Stomach (tissue), 9 donors: ENCODE data around the gene PARD6G. TPM values are rescaled to one million over a fixed set of nuclear protein-coding genes. Genes with fewer than 3 reads are reported as not detected.

ENCODE experiments used
- DNase-seq, 2 donors: peaks; one replicate each; pipeline versions ENCODE4 v3.0.0 to v3.0.0-alpha.2; 2013 to 2019
- H3K27ac ChIP-seq, 5 donors: fragments of 200-600 bp in 4 of 5; sonication (generic) in 4 of 5; one replicate each; pipeline ENCODE4 v1.5.1; 2013 to 2019; ENCODE audit warnings: mild to moderate bottlenecking in 1 of 5, moderate library complexity in 1 of 5
- H3K27me3 ChIP-seq, 3 donors: fragments of 200-600 bp; sonication (generic); one replicate each; pipeline ENCODE4 v1.5.1; 2017 to 2019; ENCODE audit warnings: mixed run types in 1 of 3
- H3K36me3 ChIP-seq, 4 donors: fragments of 200-600 bp; sonication (generic); 1 replicate in 3 of 4; 2 replicates in 1 of 4; pipeline ENCODE4 v1.5.1; 2016 to 2019
- H3K4me1 ChIP-seq, 4 donors: fragments of 200-600 bp; sonication (generic); one replicate each; pipeline ENCODE4 v1.5.1; 2016 to 2019
- H3K4me3 ChIP-seq, 4 donors: fragments of 200-600 bp; sonication (generic) in 3 of 4; one replicate each; pipeline ENCODE4 v1.5.1; 2016 to 2019; ENCODE audit warnings: mild to moderate bottlenecking in 1 of 4
- H3K9me3 ChIP-seq, 4 donors: fragments of 200-600 bp; sonication (generic); one replicate each; pipeline ENCODE4 v1.5.1; 2016 to 2019
- CTCF ChIP-seq, 7 experiments: fragments of 450-650 bp in 4 of 7; fragments of 200-600 bp in 3 of 7; sonication (generic) in 3 of 7; IDR thresholded peaks; one replicate each; pipeline ENCODE4 v1.5.1; 2016 to 2019; ENCODE audit warnings: antibody characterized with exemption in 7 of 7, control low read depth in 2 of 7, mild to moderate bottlenecking in 1 of 7
- EP300 ChIP-seq: sonication (generic); formaldehyde crosslinking; IDR thresholded peaks from one replicate; pipeline ENCODE4 v1.6.1; 2017; ENCODE audit warnings: antibody characterized with exemption
- POLR2A ChIP-seq, 4 donors: fragments of 450-650 bp; IDR thresholded peaks; one replicate each; pipeline ENCODE4 v1.6.1; 2016; ENCODE audit warnings: antibody characterized with exemption in 4 of 4, control low read depth in 2 of 4, mild to moderate bottlenecking in 1 of 4, moderate library complexity in 1 of 4
- POLR2AphosphoS5 ChIP-seq, 3 donors: sonication (generic); formaldehyde crosslinking; IDR thresholded peaks; one replicate each; pipeline ENCODE4 v1.6.1; 2016; ENCODE audit warnings: antibody characterized with exemption in 3 of 3
- WGBS, 5 donors: extraction: QIAGEN DNeasy Blood & Tissue Kit in 3 of 5; methylation state at CpG; one replicate each; pipeline versions ENCODE4 v1.1.5 to v1.1.7; 2013 to 2018; 5-methylcytosine and 5-hydroxymethylcytosine counted together
- intact Hi-C: fragments of 100-400 bp; cut with DNase I; formaldehyde crosslinking; loops from one replicate; pipeline ENCODE4 v1.15.1; 2023; ENCODE audit warnings: low total_unique reads
- polyA plus RNA-seq, 3 donors: library from polyadenylated mRNA; stranded (reverse); fragments of 200-250 nt; gene quantifications; one replicate each; pipeline ENCODE4 v1.2.3, GENCODE V29; 2013
- total RNA-seq, 5 donors: library from RNA; depleted of rRNA; stranded (reverse); fragments of >200 nt; gene quantifications; one replicate each; pipeline versions ENCODE4 v1.1.0 to v1.2.3, GENCODE V29; 2014 to 2016
- donor health status: healthy with polysubstance abuse.
- donor health status: Bipolar disorder and iron deficiency.
- donor health status: healthy.

The PARD6G gene
- total and polyA plus RNA-seq, 8 donors, result 1.5 to 15.9 (median 3.9) TPM

DNA sequence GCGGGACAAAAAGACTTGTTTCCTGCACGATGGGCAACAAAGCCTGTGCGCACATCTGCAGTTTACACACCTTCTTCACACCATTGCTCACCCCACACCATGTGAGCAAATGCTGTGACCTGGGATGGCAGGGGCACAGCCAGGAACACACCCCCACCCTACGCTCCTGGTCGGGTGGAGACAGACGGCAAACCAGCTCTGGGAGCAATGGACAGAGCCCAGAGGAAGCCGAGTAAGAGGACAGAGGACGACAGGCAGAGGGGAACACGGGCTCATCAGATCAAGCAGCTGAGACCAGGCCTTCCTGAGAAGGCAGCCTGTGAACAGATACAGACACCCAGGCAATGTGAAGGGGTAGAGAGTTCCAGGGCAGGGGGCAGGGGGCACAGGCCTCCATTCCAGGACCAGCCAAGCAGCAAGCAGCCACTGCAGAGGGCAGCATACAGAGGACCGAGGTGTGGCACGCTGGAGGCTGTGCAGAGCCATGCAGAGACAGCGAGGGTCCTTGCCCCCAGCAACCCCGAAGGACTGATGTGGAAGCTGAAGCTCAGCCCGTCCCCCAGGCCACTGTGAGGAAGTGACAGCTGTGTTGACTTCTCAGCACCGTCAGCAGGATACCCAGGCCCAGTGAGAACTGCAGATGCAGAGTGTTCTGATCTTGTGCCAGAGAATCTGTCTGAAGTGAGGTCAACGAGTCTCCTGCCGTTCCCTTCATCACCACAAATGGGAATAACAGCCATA lies 46.2 kb downstream of the PARD6G start:
- Histone ChIP-seq H3K4me1 (no peaks in the 10 kb centered on the region), H3K27ac (no peak overlapping the region), H3K36me3 (no peaks in the 10 kb centered on the region), H3K27me3 (no peaks in the 10 kb centered on the region), H3K9me3 (no peaks in the 10 kb centered on the region), H3K4me3 (no peak overlapping the region)
- no peak for TF ChIP-seq POLR2AphosphoS5 (IDR thresholded peaks at IDR 0.05)
- TF ChIP-seq EP300, result no peak
- TF ChIP-seq POLR2A (IDR thresholded peaks at IDR 0.05), result no peak
- no peak for TF ChIP-seq CTCF (IDR thresholded peaks at IDR 0.05)
- DNase-seq, result peak in 1 of 2 donors; percentile 63
- intact Hi-C loops, result no loop called here
- WGBS, 5 donors, result 62 to 74% (median 67%) methylated on average over 14 to 17 of the region's 17 CpGs

GRCh38 chr18:80200171-80200931 lies 47.0 kb downstream of the PARD6G start:
- 63 to 76% (median 67%) methylated on average over 17 of the region's 17 CpGs for WGBS, 5 donors
- TF ChIP-seq POLR2AphosphoS5 (IDR thresholded peaks at IDR 0.05) (no peak), CTCF (IDR thresholded peaks at IDR 0.05) (no peak), POLR2A (IDR thresholded peaks at IDR 0.05) (no peak), EP300 (no peak)
- intact Hi-C loops, result no loop called here
- peak in 1 of 2 donors; percentile 53 for DNase-seq
- no peaks in the 10 kb centered on the region for H3K27me3 ChIP-seq
- no peaks in the 10 kb centered on the region for H3K4me1 ChIP-seq
- H3K4me3 ChIP-seq, result no peak overlapping the region
- no peak overlapping the region for H3K27ac ChIP-seq
- no peaks in the 10 kb centered on the region for H3K9me3 ChIP-seq
- no peaks in the 10 kb centered on the region for H3K36me3 ChIP-seq

DNA sequence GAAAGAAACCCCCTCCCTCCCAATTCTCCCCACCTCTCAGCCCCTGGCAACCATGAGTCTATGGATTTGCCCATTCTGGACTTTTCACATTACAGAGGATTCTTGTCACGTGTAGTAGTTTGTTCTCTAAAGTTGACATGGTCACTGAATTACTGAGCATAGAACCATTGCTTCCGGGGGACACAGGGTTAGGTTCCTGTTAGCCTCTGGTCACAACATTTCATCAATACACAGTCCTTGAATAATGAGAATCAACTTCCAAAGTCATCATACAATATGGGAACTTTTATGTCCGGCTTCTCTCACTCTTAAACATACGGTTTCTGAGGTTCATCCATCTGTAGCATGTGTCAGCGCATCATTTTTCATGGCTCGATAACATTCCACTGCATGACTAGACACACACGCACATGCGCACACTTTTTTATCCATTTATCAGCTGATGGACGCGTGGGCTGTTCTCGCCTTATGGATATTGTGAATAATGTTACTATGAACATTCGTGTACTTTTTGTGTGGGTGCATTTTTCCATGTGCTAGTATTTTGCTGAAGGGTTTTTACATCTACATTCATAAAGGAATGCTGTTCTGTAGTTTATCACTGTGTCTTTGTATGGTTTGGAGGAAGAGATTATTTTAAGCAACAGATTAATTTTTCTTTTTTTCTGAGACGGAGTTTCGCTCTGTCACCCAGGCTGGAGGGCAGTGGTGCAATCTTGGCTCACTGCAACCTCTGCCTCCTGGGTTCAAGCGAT lies 48.1 kb downstream of the PARD6G start:
- no peak for DNase-seq
- H3K9me3 ChIP-seq, result no peaks in the 10 kb centered on the region
- 88 to 93% (median 91%) methylated on average over 15 of the region's 15 CpGs for WGBS, 5 donors
- intact Hi-C loops, result no loop called here
- H3K27me3 ChIP-seq, result no peaks in the 10 kb centered on the region
- no peak overlapping the region for H3K27ac ChIP-seq
- no peaks in the 10 kb centered on the region for H3K4me1 ChIP-seq
- H3K36me3 ChIP-seq, result no peaks in the 10 kb centered on the region
- TF ChIP-seq CTCF (IDR thresholded peaks at IDR 0.05) (no peak), POLR2A (IDR thresholded peaks at IDR 0.05) (no peak), EP300 (no peak), POLR2AphosphoS5 (IDR thresholded peaks at IDR 0.05) (no peak)
- H3K4me3 ChIP-seq, result no peak overlapping the region

DNA sequence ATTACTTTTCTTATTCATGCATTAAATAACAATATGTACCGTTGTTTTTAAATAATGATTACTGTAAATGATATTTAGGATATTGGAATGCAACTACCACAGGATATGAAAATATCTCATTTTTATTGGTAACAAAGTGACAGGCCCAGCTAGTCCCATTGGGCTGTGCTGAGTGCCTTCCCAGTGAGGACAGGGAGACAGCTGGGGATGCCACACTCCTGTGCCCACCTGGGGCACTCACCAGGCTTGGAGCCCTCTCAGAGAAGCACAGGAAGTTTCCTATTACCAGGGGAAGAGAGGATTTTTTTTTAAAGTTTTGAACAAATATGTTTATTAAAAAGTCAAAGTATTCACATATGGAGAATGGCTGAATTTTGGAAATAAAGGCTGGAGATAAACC lies 48.9 kb downstream of the PARD6G start:
- 77 to 91% (median 85%) methylated on average over 1 of the region's 1 CpG for WGBS, 5 donors
- H3K4me1 ChIP-seq, result no peaks in the 10 kb centered on the region
- no peaks in the 10 kb centered on the region for H3K36me3 ChIP-seq
- intact Hi-C loops, result no loop called here
- H3K27me3 ChIP-seq, result no peaks in the 10 kb centered on the region
- H3K27ac ChIP-seq, result no peak overlapping the region
- no peak for TF ChIP-seq CTCF (IDR thresholded peaks at IDR 0.05)
- no peak for TF ChIP-seq POLR2A (IDR thresholded peaks at IDR 0.05)
- no peak for TF ChIP-seq POLR2AphosphoS5 (IDR thresholded peaks at IDR 0.05)
- TF ChIP-seq EP300, result no peak
- DNase-seq, result no peak
- H3K9me3 ChIP-seq, result no peaks in the 10 kb centered on the region
- no peak overlapping the region for H3K4me3 ChIP-seq
